GM18868 (cell line): ENCODE results near the gene MAGI2.
"Not testable (repeated sequence)": the region's sequence is repeated elsewhere in the genome, so short reads cannot be mapped to it uniquely, and the experiment has no call there.

Experiments
- ATAC-seq: cut with Tn5 transposase; IDR thresholded peaks from one replicate; pipeline ENCODE4 v1.9.1; 2021; ENCODE audit warnings: mild to moderate bottlenecking, moderate library complexity; ENCODE audit not compliant: unreplicated experiment

Gene MAGI2

GRCh38 chr7:78514634-78515033, 938.8 kb downstream of the MAGI2 start:
- no peak for ATAC-seq

GRCh38 chr7:78510580-78511188, 942.8 kb downstream of the MAGI2 start:
- peak; percentile 88 for ATAC-seq

- ATAC-seq: not testable (repeated sequence)
These were observed 950.2 kb downstream of the MAGI2 start for GRCh38 chr7:78503301-78503700.

GRCh38 chr7:78501064-78501463, 952.4 kb downstream of the MAGI2 start:
- no peak for ATAC-seq

- ATAC-seq: no peak
These were observed 953.5 kb downstream of the MAGI2 start for GRCh38 chr7:78499971-78500370.

- no peak for ATAC-seq
These were observed 954.2 kb downstream of the MAGI2 start for GRCh38 chr7:78499283-78499682.

GRCh38 chr7:78497728-78498427, 955.6 kb downstream of the MAGI2 start:
- no peak for ATAC-seq

- no peak for ATAC-seq
These were observed 957.3 kb downstream of the MAGI2 start for GRCh38 chr7:78496096-78496630.

GRCh38 chr7:78493401-78493800, 960.1 kb downstream of the MAGI2 start:
- no peak for ATAC-seq

- no peak for ATAC-seq
These were observed 961.3 kb downstream of the MAGI2 start for GRCh38 chr7:78492146-78492545.

GRCh38 chr7:78490524-78490923, 962.9 kb downstream of the MAGI2 start:
- no peak for ATAC-seq

- no peak for ATAC-seq
These were observed 963.8 kb downstream of the MAGI2 start for GRCh38 chr7:78489476-78490240.

GRCh38 chr7:78487464-78487863, 966.0 kb downstream of the MAGI2 start:
- no peak for ATAC-seq

- ATAC-seq: no peak
These were observed 974.1 kb downstream of the MAGI2 start for GRCh38 chr7:78479348-78479747.

GRCh38 chr7:78476851-78477405, 976.5 kb downstream of the MAGI2 start:
- ATAC-seq: no peak

GRCh38 chr7:78473571-78474301, 979.7 kb downstream of the MAGI2 start:
- no peak for ATAC-seq

- ATAC-seq: no peak
These were observed 980.4 kb downstream of the MAGI2 start for GRCh38 chr7:78473021-78473420.

GRCh38 chr7:78472519-78472918, 980.9 kb downstream of the MAGI2 start:
- no peak for ATAC-seq

GRCh38 chr7:78465894-78466293, 987.6 kb downstream of the MAGI2 start:
- no peak for ATAC-seq

GRCh38 chr7:78463039-78463438, 990.4 kb downstream of the MAGI2 start:
- ATAC-seq: no peak

- ATAC-seq: no peak
These were observed 1002.8 kb downstream of the MAGI2 start for GRCh38 chr7:78450706-78451105.
